GM21619 (cell line): ENCODE measurements around the gene RCCD1.

ENCODE experiments used
- ATAC-seq: cut with Tn5 transposase; IDR thresholded peaks from one replicate; pipeline ENCODE4 v1.9.1; 2021; ENCODE audit not compliant: unreplicated experiment

Gene RCCD1

DNA sequence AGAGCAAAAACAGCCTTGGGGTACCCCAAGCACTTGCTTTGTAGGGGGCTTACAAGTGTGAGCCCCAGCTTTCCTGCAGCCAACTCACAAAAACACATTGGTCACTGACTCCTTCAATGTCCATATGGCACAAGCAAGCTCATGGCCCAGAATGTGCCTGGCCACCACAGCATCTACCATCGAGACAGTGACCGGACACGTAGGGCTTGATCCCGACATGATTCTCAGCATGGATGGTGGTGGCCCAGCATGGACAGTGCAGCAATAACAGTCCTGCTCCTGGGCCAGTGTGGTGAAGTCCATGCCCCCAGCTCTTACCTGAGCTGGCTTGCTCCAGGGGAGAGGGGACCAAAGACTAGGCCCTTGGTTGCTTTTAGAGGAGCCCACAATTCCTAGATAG lies 13.6 kb upstream of the RCCD1 start:
- ATAC-seq, result no peak

DNA sequence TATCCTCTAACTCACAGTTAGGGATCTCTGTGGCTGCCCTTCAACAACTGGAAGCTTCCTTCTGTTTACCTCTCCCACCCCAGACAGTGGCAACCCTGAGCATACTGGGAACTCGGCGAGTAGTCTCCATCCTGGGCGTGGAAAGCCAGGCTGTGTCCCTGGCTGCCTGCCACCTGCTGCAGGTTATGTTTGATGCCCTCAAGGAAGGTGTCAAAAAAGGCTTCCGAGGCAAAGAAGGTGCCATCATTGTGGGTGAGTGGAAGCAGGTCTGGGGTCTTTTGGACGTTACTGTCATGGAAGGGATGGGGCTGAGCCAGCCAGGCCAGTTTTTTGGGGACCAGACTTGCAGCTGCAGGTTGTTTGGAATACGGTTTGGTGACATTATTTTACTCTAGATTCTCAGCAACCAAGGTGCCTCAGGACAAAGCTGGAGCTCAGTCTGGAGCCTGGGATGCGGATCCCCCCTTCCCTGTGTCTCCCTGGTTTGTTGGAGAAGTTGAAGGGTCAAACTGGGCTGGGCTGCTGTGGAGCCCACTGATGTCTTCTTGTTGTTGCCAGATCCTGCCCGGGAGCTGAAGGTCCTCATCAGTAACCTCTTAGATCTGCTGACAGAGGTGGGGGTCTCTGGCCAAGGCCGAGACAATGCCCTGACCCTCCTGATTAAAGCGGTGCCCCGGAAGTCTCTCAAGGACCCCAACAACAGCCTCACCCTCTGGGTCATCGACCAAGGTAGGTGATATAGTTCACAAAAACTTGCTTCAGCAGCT lies 12.1 kb upstream of the RCCD1 start:
- ATAC-seq, result no peak

DNA sequence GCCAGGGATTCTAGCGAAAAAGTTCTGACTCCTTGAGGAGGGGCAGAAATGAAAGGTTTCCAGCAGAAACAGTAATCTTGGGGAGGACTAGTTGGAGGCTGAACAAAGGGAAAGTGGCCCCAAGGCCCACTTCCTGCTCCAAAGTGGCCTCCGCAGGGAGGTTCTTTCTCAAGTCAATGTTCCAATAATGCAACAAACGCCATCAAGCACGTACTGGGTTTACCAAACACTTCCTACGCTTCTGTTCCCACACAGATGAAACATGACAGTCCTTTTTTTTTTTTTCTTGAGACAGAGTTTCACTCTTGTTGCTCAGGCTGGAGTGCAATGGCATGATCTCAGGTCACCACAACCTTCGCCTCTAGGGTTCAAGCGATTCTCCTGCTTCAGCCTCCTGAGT lies 9.6 kb upstream of the RCCD1 start:
- no peak for ATAC-seq

DNA sequence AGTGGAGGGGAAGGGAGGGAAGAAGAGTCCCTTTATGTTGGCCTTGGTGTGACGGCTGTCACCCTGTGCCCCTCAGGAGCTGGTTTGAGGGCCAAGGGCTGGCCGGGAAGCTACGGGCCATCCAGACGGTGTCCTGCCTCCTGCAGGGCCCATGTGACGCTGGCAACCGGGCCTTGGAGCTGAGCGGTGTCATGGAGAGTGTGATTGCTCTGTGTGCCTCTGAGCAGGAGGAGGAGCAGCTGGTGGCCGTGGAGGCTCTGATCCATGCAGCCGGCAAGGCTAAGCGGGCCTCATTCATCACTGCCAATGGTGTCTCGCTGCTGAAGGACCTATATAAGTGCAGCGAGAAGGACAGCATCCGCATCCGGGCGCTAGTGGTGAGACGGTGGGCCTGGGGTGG lies 8.1 kb upstream of the RCCD1 start:
- no peak for ATAC-seq

DNA sequence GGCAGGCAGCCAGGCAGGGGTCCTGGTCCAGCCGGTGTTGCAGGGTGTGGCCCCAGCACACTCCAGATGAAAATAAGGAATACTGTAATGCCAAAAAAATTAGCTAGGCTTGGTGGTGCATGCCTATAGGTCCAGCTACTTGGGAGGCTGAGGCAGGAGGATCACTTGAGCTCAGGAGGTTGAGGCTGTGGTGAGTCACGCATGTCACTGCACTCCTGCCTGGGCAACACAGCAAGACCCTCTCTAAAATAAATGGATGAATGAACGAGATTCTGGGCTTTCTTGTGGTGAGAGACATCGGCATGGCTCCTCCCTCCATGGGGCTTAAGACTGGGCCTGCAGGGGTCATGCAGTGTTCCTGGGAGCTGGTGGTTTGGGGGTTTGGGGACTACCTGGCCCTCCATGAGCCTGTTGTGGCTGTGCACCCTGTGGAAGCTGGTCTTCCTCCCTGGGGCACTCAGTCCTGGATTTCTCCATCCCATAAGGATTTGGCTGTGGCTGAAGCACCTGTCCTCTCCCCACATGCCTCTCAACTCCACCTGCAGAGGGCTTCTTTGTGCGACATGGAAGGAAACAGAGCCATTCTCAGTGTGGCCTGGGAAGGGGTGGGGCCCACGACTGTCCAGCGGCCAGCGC lies 7.6 kb upstream of the RCCD1 start:
- ATAC-seq, result no peak

DNA sequence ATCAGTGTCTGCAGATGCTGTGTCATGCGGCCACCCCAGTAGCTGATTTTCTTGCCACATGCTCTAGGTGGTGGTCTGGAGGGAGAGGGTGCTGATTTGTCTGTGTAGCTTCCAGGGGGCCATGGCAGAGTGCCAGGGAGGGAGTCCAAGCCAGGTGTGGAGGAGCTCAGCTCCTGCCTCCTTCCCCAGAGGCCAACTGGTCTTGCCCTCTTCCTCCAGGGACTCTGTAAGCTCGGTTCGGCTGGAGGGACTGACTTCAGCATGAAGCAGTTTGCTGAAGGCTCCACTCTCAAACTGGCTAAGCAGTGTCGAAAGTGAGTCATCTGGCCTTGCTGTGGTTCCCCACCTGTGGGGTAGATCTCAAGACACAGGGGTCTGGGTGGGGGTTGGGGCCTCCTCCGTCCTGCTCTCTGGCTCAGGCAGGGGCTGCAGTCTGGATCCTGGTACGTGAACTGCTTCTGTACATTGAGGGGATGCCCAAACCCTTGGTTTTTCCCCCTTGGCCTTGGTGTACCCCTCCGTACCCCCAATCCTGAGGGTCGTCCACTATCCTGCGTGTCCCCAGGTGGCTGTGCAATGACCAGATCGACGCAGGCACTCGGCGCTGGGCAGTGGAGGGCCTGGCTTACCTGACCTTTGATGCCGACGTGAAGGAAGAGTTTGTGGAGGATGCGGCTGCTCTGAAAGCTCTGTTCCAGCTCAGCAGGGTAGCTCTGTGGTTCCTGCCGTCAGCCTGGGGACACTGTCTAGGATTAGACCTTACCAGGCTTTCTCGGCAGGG lies 6.9 kb upstream of the RCCD1 start:
- ATAC-seq, result no peak

DNA sequence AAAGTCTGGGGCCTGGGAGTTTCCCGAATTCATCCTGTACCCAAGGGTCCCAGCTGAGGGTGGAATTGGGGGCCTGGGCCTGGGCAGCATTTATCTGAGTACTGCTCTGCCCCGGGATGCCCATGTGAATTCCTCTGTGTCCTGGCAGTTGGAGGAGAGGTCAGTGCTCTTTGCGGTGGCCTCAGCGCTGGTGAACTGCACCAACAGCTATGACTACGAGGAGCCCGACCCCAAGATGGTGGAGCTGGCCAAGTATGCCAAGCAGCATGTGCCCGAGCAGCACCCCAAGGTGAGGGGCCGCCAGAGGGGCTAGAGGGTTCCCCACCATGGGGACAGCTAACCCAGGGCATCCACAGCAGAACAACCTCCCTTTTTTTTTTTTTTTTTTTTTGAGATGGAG lies 6.2 kb upstream of the RCCD1 start:
- ATAC-seq, result no peak

DNA sequence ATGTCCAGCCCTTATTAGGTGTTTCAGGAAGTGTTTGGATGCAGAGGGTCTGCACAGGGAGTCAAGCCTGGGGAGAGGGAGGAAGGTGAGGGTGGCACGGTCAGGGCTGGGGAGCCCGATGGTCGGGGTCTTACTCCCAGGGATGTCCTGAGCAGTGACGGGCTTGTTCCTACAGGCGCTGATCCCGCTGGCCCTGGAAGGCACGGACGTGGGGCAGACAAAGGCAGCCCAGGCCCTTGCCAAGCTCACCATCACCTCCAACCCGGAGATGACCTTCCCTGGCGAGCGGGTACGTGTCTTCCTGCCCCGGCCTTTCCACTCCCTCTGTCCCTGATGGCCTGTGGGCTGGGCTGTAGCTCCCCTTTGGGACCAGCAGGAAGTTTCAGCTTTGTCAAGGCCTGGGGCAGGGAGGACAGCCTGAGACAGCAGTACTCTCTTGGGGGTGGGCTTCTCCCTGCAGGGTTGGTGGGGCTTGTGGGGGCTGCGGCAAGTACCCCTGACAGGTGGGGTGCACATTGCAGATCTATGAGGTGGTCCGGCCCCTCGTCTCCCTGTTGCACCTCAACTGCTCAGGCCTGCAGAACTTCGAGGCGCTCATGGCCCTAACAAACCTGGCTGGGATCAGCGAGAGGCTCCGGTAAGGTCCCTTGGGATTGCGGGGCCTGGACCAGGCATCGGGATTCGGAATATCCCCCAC lies 4.6 kb upstream of the RCCD1 start:
- ATAC-seq, result no peak

DNA sequence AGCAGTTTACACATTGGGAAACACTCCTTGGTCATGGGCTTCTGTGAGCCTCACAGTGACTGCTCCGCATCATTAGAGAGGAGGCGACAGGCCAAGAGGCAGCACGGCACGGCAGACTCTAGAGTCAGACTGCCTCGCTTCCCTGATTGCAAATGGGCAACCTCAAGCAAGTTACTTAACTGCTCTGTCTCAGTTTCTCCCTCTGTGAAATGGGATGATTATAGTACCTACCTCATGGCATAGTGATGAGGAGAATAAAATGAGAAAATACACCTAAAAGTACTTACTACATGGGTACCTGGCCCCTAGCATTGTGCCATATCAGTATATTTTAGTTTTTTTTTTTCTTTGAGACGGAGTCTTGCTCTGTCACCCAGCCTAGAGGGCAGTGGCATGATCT lies 4.0 kb upstream of the RCCD1 start:
- ATAC-seq, result no peak

DNA sequence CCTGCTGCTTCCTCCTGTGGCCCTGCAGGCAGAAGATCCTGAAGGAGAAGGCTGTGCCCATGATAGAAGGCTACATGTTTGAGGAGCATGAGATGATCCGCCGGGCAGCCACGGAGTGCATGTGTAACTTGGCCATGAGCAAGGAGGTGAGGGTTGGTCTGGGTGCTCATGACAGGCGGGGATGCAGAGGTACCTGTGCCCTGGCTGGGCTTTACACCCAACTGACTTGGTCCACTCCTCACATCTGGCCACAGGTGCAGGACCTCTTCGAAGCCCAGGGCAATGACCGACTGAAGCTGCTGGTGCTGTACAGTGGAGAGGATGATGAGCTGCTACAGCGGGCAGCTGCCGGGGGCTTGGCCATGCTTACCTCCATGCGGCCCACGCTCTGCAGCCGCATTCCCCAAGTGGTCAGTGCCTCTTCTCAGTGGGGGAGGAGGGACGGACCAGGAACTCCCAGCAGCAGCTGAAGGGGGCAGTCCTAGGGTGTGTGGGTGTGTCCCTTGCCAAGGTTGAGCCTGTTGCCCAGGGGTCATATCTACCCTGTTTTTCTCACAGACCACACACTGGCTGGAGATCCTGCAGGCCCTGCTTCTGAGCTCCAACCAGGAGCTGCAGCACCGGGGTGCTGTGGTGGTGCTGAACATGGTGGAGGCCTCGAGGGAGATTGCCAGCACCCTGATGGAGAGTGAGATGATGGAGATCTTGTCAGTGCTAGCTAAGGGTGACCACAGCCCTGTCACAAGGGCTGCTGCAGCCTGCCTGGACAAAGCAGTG lies 1.6 kb upstream of the RCCD1 start:
- ATAC-seq, result no peak

DNA sequence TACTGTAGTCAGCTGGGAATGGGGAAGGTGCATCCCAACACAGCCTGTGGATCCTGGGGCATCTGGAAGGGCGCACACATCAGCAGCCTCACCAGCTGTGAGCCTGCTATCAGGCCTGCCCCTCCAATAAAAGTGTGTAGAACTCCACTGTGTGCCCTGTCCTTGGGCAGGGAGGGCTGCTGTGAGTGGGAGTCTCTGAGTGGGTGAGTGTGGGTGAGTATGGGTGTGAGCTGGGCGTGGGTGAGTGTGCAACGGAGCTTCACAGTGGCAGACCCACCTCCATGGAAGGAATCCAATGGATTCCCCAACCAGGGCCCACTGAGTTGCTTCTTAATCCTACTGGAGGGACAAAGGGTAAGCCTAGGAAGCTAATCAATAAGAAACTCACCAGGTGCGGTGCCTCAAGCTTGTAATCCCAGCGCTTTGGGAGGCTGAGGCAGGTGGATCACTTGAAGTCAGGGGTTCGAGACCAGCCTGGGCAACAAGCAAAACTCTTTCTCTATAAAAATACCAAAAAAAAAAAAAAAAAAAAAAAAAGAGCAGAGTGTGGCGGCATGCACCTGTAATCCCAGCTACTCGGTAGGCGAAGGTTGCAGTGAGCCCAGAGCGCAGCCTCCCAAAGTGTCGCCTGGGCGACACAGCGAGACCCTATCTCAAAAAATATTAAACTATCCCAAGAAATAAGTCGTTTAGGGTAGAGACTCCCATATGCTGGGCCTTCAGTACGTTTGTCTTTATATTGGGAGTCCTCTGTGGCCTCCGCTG lies 555 bp upstream of the RCCD1 start:
- ATAC-seq, result no peak

DNA sequence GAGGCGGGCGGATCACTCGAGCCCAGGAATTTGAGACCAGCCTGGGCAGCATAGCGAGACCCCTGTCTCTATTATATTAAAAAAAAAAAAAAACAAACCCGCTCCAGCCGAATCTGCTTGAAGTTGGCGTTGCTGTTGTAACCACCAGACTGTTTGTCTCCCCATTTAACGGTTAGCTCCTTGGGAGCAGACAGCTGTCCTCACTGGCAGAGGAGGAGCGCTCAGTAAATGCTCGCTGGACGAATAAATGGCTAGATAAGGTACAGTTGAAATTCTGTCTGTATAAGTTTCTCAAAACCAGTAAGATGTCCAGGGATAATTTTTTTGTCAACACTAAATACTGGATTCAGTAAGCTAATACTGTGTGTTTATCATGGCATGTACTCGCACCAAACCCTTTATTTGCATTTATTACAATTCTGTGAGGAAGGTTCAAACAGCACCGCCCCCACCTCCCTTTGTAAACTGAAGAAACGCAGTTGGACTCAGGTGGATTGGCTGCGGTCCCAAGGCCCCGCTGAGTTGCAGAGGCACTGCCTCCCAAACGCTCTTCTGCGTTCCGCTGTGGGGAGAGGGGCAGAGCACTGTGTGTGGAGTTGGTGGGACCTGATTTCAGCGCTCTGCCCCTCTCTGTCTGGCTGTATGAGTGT lies 1.1 kb downstream of the RCCD1 start:
- no peak for ATAC-seq

DNA sequence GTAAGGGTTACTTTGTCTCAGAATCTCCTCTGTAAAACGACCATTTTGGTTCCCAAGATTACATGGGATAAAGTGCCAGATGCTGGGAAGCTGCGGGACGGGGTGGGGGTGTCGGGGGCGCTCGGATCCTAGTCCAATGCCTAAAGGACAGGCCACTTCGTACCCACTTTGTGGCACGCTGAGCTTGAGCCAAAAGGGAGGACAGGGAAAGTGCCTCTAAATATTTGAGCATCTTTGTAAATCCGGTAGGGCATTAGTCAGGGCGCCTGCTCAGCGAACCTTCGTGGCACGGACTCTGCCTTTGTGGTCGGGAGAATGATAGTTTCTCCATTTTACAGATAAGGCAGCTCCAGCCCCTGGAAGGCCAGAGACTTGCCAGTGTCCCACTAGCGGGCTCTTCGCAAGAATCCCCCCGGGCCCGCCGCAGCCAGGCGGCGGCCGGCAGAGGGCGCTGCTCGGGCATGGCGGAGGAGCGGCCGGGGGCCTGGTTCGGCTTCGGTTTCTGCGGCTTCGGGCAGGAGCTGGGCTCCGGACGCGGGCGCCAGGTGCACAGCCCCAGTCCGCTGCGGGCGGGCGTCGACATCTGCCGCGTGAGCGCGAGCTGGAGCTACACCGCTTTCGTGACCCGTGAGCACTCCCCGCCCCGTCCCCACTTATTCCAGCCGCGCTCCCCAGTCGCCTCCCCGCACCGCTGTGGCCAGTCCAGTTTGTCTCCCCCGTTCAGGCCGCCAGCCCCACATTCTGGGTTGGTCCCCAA lies 1.8 kb downstream of the RCCD1 start:
- no peak for ATAC-seq

DNA sequence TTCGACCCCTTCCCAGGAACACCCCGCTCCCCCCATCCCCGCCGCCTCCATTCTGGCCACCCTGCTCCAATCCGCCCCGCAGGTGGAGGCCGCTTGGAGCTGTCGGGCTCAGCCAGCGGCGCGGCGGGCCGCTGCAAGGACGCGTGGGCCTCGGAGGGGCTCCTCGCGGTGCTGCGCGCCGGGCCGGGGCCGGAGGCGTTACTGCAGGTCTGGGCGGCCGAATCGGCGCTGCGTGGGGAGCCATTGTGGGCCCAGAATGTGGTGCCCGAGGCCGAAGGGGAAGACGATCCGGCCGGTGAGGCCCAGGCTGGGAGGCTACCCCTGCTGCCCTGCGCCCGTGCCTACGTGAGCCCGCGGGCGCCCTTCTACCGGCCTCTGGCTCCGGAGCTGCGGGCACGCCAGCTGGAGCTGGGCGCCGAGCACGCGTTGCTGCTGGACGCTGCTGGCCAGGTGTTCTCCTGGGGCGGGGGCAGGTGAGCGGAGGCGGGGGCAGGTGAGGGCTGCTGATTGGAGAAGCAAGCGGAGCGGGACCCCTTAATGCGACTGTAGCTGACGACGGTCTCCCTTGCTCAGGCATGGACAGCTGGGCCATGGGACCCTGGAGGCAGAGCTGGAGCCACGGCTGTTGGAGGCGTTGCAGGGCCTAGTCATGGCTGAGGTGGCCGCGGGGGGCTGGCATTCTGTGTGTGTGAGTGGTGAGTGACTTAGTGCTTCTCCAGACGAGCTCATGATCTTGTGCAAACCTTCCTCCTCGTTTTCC lies 2.5 kb downstream of the RCCD1 start:
- no peak for ATAC-seq

DNA sequence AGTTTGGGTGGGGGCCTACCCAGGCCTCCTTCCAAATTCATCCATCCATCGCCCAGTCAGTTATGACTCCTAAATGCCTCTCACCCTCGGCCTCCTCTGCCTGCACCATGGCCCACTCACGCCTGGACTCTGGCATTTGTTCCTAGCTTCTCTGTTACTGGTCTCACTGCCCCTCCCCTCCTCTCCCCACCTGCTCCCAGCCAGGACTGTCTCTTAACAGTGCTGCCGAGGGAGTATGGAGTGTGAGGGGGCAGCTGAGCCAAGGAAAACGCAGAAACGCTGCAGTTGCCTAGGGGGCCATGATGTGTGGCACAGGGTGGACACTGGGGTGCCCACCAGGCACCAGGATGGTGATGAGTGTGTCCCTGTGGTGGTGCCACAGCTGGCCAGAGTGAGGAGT lies 3.1 kb downstream of the RCCD1 start:
- ATAC-seq, result no peak

DNA sequence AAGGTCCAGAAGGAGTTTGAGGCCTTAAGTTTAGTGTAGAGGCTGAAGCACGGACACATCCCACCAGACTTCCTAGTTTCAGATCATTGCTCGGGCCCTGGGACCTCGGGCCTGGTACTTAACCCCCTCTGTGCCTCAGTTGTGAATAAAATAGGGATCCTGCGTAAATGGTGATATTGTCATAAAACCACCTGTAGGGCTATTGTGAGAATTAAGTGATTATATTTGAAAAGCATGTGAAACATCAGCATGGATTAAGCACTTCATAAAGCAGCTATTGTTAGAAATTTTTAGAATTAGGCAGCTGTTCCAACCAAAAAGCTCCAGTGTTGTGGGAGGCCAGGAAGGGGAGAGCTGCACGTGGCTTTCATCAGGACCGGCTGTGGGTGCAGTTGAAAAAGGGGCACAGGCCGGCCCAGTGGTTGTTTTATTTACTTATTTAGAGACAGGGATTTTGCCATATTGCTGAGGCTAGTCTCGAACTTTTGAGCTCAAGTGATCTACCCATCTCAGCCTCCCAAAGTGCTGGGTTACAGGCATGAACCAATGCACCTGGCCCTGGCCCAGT lies 4.4 kb downstream of the RCCD1 start:
- no peak for ATAC-seq

DNA sequence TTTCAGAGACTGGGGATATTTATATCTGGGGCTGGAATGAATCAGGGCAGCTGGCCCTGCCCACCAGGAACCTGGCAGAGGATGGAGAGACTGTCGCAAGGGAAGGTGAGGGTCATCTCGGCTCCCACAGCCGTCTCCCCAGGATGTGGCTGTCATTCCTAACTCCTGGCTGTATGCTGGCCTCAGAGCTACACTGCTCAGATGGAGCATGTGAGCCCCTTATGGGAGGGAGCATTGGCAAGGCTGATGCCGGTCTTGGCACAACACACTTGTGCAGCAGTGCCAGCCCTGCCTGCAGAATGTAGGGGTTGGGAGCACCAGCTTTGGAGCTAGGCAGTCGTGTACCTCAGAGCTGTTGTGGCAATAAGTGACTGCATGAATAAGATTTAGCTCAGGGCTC lies 5.2 kb downstream of the RCCD1 start:
- no peak for ATAC-seq
